ENCODE measurements around the gene MPO.

Gene MPO

GRCh38 chr17:58227733-58228132 is 53.0 kb downstream of the MPO start:
- Histone ChIP-seq H3K9ac (ENCODE audit: low read depth, low read length) (no peak overlapping the region), H3K4me3 (ENCODE audit: low read depth, low read length) (no peak overlapping the region), H3K36me3 (ENCODE audit: control insufficient read depth, insufficient read depth, low read length) (no peaks in the 10 kb centered on the region), H3K9me3 (ENCODE audit: control insufficient read depth, insufficient read depth, low read length) (no peaks in the 10 kb centered on the region), H3K4me1 (ENCODE audit: control insufficient read depth, insufficient read depth, low read length) (peaks cover 6% of the 10 kb centered on the region), H3K27me3 (ENCODE audit: control insufficient read depth, insufficient read depth, low read length) (peaks cover 48% of the 10 kb centered on the region)

GRCh38 chr17:58224315-58224714 is 56.4 kb downstream of the MPO start:
- Histone ChIP-seq H3K4me3 (ENCODE audit: low read depth, low read length) (no peak overlapping the region), H3K4me1 (ENCODE audit: control insufficient read depth, insufficient read depth, low read length) (peaks cover 6% of the 10 kb centered on the region), H3K9ac (ENCODE audit: low read depth, low read length) (no peak overlapping the region), H3K27me3 (ENCODE audit: control insufficient read depth, insufficient read depth, low read length) (peaks cover 32% of the 10 kb centered on the region), H3K9me3 (ENCODE audit: control insufficient read depth, insufficient read depth, low read length) (no peaks in the 10 kb centered on the region), H3K36me3 (ENCODE audit: control insufficient read depth, insufficient read depth, low read length) (no peaks in the 10 kb centered on the region)
